Right renal cortex interstitium (tissue), 3 donors: Measurements from ENCODE around the gene HYAL3. TPM values are rescaled to one million over a fixed set of nuclear protein-coding genes. Genes with fewer than 3 reads are reported as not detected.
A peak's percentile ranks its signal among the peaks of the same experiment; 100 is the strongest.
"Not testable (repeated sequence)": the region's sequence is repeated elsewhere in the genome, so short reads cannot be mapped to it uniquely, and the experiment has no call there.

Source experiments
- DNase-seq, 3 donors: peaks; one replicate each; pipeline ENCODE4 v3.0.0-alpha.2; 2013; ENCODE audit warnings: low read depth in 3 of 3, low spot score in 2 of 3
- polyA plus RNA-seq, 3 donors: library from polyadenylated mRNA; unstranded; fragments of 120-200 nt; gene quantifications; one replicate each; pipeline ENCODE4 v1.2.1, GENCODE V29; 2013; ENCODE audit not compliant: insufficient read length in 3 of 3

HYAL3 gene
- polyA plus RNA-seq, 3 donors: 2.9 to 3.2 (median 3.1) TPM

DNA sequence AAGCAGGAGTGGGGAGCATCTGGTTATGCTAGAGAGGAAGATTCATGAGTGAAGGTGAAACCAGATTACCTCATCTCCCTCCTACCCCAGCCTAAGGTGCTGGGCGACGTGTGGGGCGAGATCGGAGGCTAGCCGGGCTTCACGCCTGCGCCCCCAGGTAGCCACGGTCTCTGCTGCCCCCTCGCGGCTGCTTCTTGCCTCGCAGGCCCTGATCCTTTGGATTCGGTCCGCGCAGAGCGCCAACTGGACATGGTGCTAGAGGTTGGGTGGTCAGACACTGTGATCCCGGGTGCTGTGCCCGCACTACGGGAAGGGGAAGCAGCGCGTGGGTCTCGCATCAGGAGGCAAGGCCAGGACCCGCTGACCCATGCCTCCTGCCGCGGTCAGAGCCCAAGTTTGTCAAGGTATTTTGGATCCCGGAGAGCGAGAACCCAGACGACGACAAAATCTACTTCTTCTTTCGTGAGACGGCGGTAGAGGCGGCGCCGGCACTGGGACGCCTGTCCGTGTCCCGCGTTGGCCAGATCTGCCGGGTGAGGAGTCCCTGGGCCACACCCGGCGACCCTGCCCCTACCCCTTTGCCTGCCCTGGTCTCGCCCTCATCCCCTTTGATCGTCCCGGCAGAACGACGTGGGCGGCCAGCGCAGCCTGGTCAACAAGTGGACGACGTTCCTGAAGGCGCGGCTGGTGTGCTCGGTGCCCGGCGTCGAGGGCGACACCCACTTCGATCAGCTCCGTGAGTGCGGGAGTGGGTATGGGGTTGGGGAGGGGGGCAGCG is 26.1 kb downstream of the HYAL3 start:
- DNase-seq: peak in 1 of 3 donors; percentile 67

DNA sequence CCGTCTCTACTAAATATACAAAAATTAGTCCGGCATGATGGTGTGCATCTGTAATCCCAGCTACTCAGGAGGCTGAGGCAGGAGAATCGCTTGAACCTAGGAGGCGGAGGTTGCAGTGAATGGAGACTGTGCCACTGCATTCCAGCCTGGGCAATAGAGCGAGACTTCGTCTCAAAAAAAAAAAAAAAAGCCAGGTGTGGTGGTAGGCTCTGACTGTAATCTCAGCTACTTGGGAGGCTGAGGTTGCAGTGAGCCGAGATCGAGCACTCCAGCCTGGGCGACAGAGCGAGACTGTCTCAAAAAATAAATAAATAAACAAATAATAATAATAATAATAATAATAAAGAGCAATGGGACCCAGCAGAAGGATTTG is 26.7 kb downstream of the HYAL3 start:
- DNase-seq: not testable (repeated sequence)

DNA sequence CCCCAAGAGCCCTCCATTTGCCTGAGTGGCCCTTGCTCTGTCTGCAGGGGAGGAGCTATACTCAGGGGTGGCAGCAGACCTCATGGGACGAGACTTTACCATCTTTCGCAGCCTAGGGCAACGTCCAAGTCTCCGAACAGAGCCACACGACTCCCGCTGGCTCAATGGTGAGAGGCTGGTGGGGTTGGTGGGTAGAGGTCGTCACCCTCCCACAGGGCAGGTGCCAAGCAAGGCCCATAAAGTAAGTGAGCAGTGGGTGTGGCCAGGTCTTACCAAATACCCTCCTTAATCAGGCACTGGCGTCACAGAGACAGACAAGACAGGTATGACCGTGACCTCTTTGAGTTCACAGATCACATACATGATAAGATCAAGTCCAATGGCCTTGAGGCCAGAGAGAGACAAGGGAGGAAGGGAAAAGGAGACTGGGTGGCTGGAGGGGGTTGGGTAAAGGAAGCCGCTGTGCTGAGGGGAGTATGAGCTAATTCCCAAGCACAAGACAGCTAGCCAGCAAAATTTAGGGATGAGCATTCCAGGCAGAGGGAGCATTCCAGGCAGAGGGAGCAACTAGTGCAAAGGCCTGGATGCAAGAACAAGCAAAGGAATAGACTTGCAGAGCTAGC is 27.8 kb downstream of the HYAL3 start:
- DNase-seq: no peak

DNA sequence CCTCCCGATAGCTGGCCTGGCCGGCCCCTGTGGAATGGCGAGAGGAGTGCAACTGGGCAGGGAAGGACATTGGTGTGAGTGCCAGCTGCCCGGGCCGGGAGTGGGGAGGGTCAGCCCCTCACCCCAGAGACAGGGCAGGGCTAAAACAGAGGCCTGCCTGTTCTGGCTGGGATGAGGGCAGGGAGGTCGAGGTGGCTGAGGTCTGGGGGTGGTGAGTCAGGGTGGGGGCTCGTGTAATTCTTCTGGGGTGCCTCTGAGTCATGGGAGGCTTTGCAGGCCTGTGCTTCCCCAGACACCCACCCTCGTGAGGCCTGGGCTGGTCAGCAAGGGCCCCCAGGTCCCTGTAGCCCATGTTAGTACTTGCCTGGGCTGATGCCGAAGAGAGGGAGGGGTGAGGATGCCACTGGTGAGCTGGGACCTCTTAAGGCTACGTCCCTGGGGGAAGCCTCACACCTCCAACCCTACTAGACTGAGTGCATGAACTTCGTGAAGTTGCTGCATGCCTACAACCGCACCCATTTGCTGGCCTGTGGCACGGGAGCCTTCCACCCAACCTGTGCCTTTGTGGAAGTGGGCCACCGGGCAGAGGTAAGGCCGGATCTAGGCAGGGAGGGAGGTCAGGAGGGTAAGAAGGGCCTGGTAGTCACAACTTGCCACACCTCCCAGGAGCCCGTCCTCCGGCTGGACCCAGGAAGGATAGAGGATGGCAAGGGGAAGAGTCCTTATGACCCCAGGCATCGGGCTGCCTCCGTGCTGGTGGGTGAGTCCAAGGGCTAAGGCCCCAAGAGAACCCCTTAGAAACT is 28.6 kb downstream of the HYAL3 start:
- DNase-seq: no peak

DNA sequence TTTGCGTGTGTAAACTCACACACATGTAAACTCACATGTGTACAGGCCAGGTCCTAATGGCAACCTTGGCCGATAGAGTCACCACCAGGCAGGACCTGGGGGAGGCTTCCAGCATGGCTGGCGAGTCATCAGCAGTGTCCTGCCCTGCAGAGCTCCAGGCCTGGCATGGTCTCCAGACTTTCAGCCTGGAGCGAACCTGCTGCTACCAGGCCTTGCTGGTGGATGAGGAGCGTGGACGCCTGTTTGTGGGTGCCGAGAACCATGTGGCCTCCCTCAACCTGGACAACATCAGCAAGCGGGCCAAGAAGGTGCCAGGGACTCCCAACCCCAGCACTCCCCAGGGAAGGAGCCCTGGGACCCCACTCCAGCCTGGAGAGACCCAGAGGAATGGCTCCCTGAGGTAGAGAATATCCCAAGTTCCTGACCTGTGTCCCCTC is 29.2 kb downstream of the HYAL3 start:
- no peak for DNase-seq

DNA sequence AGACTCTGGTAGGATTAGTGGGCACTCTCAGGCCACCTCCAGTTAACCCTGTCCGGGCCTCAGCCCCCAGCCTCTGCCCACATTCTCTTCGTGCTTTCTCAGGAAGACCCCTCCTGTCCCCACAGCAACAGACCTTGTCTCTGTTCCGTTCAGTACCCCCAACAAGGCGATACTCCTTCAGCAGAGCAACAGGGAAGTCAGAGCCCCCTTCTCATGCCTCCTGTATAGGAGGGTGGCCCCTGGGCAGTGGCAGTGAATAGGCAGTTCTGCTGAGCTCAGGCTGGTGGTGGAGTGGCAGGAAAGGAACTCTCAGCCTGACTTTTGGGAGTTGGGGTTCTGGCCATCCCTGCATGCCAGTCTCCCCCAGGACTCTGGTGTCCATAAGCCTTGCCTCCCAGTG is 29.7 kb downstream of the HYAL3 start:
- DNase-seq: no peak

DNA sequence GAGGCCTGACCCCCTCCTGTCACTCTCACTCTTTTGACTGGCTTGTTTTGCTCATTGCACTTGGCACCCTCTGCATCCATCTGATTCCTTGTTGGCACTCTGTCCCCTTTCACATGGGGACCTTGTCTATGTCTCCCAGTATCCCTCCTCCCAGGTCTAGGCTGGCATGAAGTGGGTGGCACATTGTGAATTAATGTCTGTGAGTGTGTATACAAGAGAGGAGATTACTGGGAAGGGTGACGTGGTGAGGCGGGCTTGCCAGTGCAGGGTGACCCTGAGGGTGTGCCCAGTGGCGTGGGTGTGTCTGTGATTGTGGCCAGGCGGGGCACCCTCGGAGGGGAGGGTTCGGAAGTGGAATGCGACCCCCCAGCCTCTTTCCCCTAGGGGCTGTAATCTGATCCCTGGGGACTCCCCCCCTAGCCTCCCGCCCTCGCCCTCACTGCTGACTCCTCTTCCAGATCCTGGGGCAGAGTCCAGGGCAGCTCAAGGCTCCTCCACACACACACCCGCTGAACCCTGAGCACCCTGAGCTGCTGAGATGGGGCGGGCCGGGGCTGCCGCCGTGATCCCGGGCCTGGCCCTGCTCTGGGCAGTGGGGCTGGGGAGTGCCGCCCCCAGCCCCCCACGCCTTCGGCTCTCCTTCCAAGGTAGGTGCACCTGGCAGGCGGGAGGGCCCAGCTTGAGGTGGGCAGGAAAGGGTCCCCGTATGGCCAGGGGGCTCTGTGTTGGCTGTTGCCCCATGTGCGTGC is 30.3 kb downstream of the HYAL3 start, which contains the start of gene SEMA3B:
TSS of gene SEMA3B (plus strand) at position 445 of the 749 bp plus-strand sequence. CDS start at position 539, 94 bp downstream.
- DNase-seq: no peak

DNA sequence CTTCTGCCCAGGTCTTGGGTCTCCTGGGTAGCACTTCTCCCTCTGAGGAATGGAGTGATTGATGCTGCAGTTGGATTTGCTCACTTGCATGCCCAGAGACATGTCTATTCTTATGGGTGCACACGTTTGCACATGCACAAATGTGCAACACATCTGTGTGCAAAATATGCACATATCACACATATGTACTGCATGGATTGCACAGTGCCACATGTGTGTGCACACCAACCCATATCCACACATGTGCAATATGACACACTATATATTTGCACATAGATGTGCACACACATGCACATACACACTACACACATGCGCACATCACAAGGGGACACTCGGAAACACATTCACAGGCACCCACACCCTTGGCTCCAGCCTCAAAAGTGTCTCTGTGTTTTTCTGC is 30.9 kb downstream of the HYAL3 start:
- no peak for DNase-seq

DNA sequence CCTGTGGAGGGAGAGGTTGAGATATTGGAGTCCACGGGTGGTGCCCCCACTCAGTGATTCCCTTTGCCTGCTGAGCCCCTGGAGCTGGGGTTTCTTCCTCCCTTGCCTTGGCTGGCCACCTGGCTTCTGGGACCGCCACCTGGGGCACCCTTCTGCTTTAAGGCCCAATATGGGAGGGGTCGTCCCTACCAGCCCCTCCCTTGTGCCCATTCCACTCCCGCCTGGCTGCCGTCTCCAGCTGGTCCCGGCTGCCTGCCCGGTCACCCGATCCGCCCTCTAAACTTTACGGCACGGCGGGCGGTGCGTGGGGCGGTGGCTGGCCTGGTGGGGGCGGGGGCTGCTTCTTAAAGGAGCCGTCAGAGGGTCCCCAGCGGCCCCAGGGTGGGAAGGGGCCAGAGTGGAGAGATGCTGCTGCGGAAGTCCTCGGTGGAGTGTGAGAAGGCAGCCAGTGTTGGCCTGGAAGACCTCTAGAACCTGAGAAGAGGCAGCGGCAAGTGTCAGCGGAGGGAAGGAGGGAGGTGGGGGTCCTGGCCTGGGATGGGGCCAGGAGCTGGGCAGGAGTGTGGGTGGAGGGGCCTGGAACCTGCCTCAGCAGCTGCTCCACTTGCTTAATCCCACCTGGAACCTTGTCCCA is 31.8 kb downstream of the HYAL3 start:
- DNase-seq: no peak

DNA sequence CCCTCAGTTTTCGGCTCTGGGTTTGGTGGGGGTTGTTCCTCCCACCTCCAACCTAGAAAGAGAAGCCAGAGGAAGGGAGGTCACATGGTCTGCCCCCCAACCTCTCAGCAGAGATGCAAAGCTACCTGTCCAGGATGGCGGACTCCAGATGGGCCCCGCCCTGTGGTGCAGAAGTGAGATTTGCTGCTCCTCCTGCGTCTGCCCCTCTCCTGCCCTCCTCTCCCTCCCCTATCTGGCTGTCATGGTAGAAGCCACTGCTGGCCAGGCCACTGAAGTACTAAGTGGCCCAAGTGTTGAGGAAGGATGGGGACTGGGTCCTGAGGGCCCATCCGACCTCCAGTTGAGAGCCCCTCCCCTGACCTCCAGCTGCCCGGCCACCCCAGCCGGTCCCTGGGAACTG is 32.4 kb downstream of the HYAL3 start:
- DNase-seq: no peak

DNA sequence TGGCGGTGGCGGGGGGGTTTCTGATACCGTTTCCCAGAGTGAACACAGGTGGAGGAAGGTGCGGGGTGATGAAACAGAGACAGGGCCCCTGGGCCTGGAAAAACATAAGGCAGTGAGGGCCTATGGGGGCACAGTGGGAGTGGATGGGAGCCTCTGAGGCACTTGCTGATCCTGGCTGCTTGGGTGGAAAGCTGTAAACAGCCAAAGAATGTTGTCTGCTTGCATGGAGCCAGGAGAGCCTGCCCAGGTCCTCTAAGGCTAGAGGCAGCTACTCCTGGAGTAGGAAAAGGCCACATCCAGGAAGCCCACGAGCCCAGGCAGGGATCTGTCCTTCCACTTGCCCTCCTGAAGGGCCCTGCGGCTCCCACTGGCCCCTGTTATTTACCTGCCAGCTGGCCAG is 33.2 kb downstream of the HYAL3 start:
- no peak for DNase-seq

DNA sequence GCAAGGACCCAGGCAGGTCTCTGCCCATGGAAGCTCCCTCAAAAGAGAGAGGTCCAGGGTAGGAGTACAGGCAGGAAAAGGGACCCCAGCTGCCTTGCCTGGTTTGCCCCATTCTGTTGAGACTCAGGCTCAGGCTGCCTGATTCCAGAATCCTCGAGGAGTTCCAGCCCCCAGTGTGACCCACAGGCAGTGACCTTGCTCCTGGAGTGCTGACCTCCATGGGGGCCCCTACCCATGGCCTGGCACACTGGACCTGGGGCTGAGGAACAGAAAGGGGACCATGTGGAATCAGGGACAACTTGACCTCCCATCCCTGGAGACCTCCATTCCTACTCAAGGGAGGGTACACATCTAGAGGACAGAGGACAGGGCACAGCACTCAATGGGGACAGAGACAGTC is 33.6 kb downstream of the HYAL3 start:
- DNase-seq: no peak

DNA sequence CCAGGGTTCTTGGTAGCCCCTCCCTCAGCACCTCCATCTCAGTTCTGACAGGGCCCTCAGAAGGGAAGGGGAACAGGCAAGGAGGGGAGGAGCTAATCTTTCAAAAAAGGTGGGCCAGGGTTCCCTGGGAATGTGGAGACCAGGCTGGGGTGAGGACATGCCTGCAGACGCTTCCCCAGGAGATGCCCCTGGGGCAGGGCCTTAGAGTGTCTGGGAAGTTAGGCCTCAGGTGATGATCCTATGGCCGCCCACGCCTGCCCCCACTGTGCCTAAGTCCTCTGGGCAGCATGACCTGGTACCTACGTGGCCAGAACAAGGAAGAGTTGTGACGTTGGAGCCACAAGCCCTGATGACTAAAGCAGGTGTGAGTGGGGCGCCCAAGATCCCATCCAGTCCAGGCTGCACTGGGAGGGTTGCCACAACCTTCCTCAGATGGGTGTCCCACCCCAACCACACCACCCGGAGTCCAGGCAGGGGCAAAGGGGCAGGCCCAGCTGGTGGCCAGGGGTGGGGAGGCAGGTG is 34.2 kb downstream of the HYAL3 start:
- DNase-seq: no peak

DNA sequence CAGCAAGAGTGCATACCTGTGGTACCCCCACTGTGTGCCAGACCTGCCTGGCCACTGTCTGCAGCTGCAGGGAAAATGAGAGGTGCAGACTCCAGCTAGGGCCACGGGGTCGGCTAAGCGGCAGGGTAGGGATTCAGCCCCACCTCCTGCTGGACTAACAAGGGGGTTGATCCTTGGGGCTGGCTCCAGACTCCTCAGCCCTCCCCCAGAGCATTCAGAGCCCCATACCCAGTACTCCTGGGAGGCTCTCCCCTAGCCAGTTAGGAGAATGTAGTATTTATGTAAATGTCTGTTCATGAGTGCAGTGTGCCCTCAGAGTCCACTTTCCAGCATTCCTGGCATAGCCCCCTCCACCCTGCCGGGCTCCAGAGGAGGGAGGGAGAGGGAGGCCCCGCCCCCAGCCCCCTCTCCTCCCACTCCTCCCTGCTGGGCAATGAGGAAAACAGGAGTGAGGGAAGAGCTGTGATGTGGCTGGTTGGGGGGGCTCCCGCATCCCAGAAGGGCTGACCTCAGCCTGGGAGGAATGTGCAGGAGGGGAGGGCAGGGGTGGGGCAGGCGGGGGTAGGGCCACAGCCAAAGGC is 34.7 kb downstream of the HYAL3 start:
- peak; percentile 82 to 91 (median 85) for DNase-seq

DNA sequence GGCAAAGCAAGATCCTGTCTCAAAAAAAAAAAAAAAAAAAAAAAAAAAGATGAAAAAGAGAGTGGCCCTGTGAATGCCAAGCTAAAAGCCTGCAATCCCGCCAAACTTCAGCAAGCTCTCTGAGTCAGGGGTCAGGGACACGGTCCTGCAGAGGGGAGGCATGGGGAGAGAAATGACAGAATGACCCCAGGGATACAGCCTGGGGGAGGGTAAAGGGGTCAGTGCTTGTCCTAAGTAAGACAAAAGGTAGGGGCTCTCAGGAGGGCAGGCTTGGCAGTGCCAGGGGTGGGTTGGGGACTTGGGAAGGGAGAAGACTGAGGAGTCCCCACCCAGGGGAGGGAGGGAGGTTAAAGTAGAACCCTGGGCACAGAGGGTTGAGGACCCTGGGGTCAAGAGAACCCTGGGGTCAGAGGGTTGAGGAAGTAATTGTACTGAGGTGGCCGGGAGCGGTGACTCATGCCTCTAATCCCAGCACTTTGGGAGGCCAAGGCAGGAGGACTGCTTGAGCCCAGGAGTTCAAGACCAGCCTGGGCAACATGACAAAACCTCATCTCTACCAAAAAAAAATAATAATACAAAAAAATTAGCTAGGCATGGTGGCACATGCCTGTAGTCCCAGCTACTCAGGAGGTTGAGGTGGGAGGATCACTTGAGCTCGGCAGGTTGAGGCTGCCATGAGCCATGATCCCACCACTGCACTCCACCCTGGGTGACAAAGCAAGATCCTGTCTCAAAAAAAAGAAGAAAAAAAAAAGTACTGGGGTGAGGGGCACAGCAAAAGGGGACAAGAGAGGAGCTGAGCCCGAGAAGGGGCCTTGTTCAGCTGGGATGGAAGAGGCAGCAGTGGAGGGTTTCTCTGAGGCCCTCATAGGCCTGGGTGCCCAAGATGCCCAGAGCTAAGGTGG is 35.5 kb downstream of the HYAL3 start:
- DNase-seq: no peak

DNA sequence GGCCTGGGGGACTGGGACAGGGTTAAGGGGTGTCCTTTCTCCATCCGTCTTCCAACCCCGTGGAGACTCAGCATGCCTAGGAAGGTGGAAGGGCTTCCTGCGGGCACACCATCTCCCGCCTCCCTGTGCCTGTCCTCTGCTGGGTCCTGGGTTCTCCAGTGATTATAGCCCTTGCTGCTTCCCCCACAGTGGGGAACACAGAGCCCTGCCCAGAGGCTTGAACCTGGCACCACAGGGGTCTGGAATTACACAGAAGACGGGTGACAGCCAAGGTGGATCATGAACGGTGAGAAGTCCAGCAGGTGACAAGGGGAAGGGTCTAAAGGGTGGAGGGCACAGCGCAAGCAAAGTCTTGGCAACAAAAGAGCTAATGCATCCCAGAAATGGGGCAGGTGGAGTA is 36.4 kb downstream of the HYAL3 start:
- DNase-seq: no peak

DNA sequence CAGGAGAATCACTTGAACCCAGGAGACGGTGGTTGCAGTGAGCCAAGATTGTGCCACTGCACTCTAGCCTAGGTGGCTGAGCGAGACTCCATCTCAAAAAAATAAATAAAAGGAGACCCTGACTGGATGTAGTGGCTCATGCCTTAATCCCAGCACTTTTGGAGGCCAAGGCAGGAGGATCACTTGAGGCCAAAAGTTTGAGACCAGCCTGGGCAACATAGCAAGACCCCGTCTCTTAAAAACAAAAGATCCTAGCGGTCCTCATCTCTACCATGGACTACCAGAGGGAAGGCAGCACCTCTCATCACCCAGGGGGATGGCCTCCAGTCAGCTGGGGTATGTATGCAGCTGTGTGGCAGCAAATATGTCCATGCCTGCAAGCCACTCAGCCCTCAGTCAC is 37.0 kb downstream of the HYAL3 start:
- DNase-seq: not testable (repeated sequence)

DNA sequence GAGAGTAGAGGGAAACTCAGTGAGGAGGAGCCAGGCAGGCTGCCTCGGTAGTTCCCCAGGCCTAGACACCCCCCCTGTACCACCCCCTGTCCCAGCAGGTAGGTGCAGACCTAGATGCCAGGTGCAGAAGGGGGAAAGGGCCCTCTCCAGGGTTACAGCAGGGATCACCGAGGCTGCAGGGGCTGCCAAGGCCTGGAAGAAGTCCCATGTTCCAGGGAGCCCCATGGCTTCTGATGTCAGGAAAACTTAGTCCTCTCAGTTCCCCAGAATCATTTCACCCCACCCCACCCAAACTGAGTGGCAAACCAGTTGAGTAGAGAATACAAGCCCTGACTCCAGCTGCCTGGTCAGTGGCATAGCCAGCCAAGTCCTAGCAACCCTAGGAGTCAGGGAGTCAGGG is 37.7 kb downstream of the HYAL3 start:
- DNase-seq: no peak
